Psoas muscle (tissue), 8 donors: Measurements from ENCODE around the gene PCSK4. TPM values are rescaled to one million over a fixed set of nuclear protein-coding genes. Genes with fewer than 3 reads are reported as not detected.

Source experiments
- ATAC-seq, 4 donors: fragments of 200-7000 bp; cut with Tn5 transposase; one replicate each; pipeline ENCODE4 v1.9.1; 2020; ENCODE audit warnings: moderate library complexity in 3 of 4, mild to moderate bottlenecking in 2 of 4
- DNase-seq, 2 donors: peaks; one replicate each; pipeline ENCODE4 v3.0.0-alpha.2; 2020
- H3K27ac ChIP-seq: fragments of 200-600 bp; one replicate; pipeline ENCODE4 v1.8.0; 2022
- H3K27me3 ChIP-seq, 3 donors: fragments of 200-600 bp in 1 of 3; one replicate each; pipeline versions ENCODE4 v1.6.1 to v1.8.0; 2013 to 2022; ENCODE audit warnings: low read length in 2 of 3, mild to moderate bottlenecking in 2 of 3, moderate library complexity in 1 of 3; ENCODE audit not compliant: insufficient read depth in 3 of 3
- H3K36me3 ChIP-seq, 2 donors: fragments of 200-600 bp in 1 of 2; one replicate each; pipeline versions ENCODE4 v1.6.1 to v1.8.0; 2013 to 2022; ENCODE audit warnings: low read depth in 1 of 2, mild to moderate bottlenecking in 1 of 2, moderate library complexity in 1 of 2; ENCODE audit not compliant: insufficient read depth in 1 of 2
- H3K4me1 ChIP-seq: fragments of 200-600 bp; one replicate; pipeline ENCODE4 v1.8.0; 2022
- H3K4me3 ChIP-seq: fragments of 200-600 bp; one replicate; pipeline ENCODE4 v1.8.0; 2022; ENCODE audit warnings: mild to moderate bottlenecking
- H3K9me3 ChIP-seq: fragments of 200-600 bp; one replicate; pipeline ENCODE4 v1.8.0; 2022
- CTCF ChIP-seq: fragments of 200-600 bp; IDR thresholded peaks from one replicate; pipeline ENCODE4 v1.8.0; 2022; ENCODE audit warnings: antibody characterized with exemption
- WGBS, 3 donors: extraction: QIAGEN DNeasy Blood & Tissue Kit; methylation state at CpG; one replicate each; pipeline versions ENCODE4 v1.1.6 to v1.1.7; 2013; 5-methylcytosine and 5-hydroxymethylcytosine counted together
- intact Hi-C, 2 donors: fragments of 100-400 bp; cut with DNase I; formaldehyde crosslinking; loops; one replicate each; pipeline versions ENCODE4 v1.11.0 to v1.14.2; 2022
- polyA plus RNA-seq, 3 donors: library from polyadenylated mRNA; stranded (reverse); fragments of 200-250 nt; gene quantifications; one replicate each; pipeline ENCODE4 v1.2.3, GENCODE V29; 2013
- total RNA-seq, 4 donors: library from RNA; stranded (reverse); fragmentation: NEBNext Ultra II Directional in 2 of 4; extraction: Animal tissue kit (Norgen Biotek cat#: 25700) in 2 of 4; gene quantifications; one replicate each; pipeline versions ENCODE4 v1.2.1 to v1.2.4, GENCODE V29; 2021 to 2023
- donor health status: healthy with polysubstance abuse.
- donor health status: DM: no; HTN: no; CAD: no; lungs with moderate emphysema.
- donor health status: Bipolar disorder and iron deficiency.
- donor health status: healthy.
- donor health status: DM: yes; HTN: yes; CAD: no.
- donor health status: DM: no; HTN: no; CAD: no.
- donor health status: DM: no; HTN: no; CAD: no.
- donor health status: DM: yes; HTN: yes; CAD: no.

Gene PCSK4
- total and polyA plus RNA-seq, 7 donors, result 0.57 to 1.5 (median 0.89) TPM

- Histone ChIP-seq H3K27me3 (peaks cover 0 to 10% (median 2%) of the 10 kb centered on the region in 3 donors), H3K4me3 (peak overlapping the region; percentile 64), H3K36me3 (peaks cover 0 to 7% of the 10 kb centered on the region in 2 donors), H3K27ac (peak overlapping the region; percentile 88), H3K4me1 (peaks cover 23% of the 10 kb centered on the region), H3K9me3 (no peaks in the 10 kb centered on the region)
- no peak for TF ChIP-seq CTCF
- ATAC-seq (peak in 1 of 4 donors; percentile 1), DNase-seq (no peak)
- 52 to 65% (median 61%) methylated on average over 22 to 23 of the region's 23 CpGs for WGBS, 3 donors
- intact Hi-C loops, result no loop called here
Observed at GRCh38 chr19:1507192-1507660, 17.1 kb upstream of the PCSK4 start.

- ATAC-seq, result no peak
- Histone ChIP-seq H3K4me1 (peaks cover 17% of the 10 kb centered on the region), H3K27ac (no peak overlapping the region), H3K36me3 (peaks cover 0 to 7% of the 10 kb centered on the region in 2 donors), H3K9me3 (no peaks in the 10 kb centered on the region), H3K4me3 (no peak overlapping the region), H3K27me3 (peaks cover 0 to 16% (median 6%) of the 10 kb centered on the region in 3 donors)
- no peak for DNase-seq
- intact Hi-C loops, result no loop called here
- 78 to 83% (median 82%) methylated on average over 33 to 45 of the region's 45 CpGs for WGBS, 3 donors
- no peak for TF ChIP-seq CTCF
Observed at GRCh38 chr19:1505991-1506881, 16.1 kb upstream of the PCSK4 start.

GRCh38 chr19:1505012-1505411, 14.9 kb upstream of the PCSK4 start:
- 63 to 78% (median 67%) methylated on average over 8 of the region's 8 CpGs for WGBS, 3 donors
- Histone ChIP-seq H3K9me3 (no peaks in the 10 kb centered on the region), H3K27ac (no peak overlapping the region), H3K36me3 (peaks cover 0 to 7% of the 10 kb centered on the region in 2 donors), H3K27me3 (peaks cover 0 to 16% (median 6%) of the 10 kb centered on the region in 3 donors), H3K4me3 (no peak overlapping the region), H3K4me1 (peaks cover 17% of the 10 kb centered on the region)
- DNase-seq (no peak), ATAC-seq (no peak)
- TF ChIP-seq CTCF, result no peak
- intact Hi-C loops, result no loop called here

GRCh38 chr19:1503925-1504773, 14.0 kb upstream of the PCSK4 start:
- no peak for ATAC-seq
- Histone ChIP-seq H3K36me3 (peaks cover 0 to 7% of the 10 kb centered on the region in 2 donors), H3K4me1 (peaks cover 17% of the 10 kb centered on the region), H3K9me3 (no peaks in the 10 kb centered on the region), H3K27me3 (peaks cover 0 to 16% (median 6%) of the 10 kb centered on the region in 3 donors), H3K27ac (no peak overlapping the region), H3K4me3 (no peak overlapping the region)
- 42 to 51% (median 45%) methylated on average over 23 of the region's 23 CpGs for WGBS, 3 donors
- no peak for DNase-seq
- intact Hi-C loops, result no loop called here
- no peak for TF ChIP-seq CTCF
